B cell (primary cell): ENCODE data around the gene PHACTR1. TPM values are rescaled to one million over a fixed set of nuclear protein-coding genes. Genes with fewer than 3 reads are reported as not detected.

Experiments used
- ATAC-seq: fragments of 200-7000 bp; cut with Tn5 transposase; one replicate; pipeline ENCODE4 v1.10.0; 2021; ENCODE audit warnings: low read depth, mild to moderate bottlenecking, moderate number of reproducible peaks, moderate library complexity
- CTCF ChIA-PET: fragments of 350-600 bp; sonication (Branson Sonifier 250); formaldehyde crosslinking; loops from one replicate; lab custom pipeline; 2021; ENCODE audit warnings: antibody characterized with exemption, inconsistent platforms; lab: Charles Lee
- POLR2A ChIA-PET: fragments of 350-600 bp; sonication (Branson Sonifier 250); formaldehyde crosslinking; loops from one replicate; lab custom pipeline; 2021; ENCODE audit warnings: antibody characterized with exemption; lab: Charles Lee
- DNase-seq: peaks from one replicate; pipeline ENCODE4 v3.0.0; 2013
- H2AFZ ChIP-seq: 2 replicates; pipeline ENCODE4 v1.6.1; 2012; ENCODE audit warnings: mild to moderate bottlenecking, low read depth, low read length; ENCODE audit not compliant: insufficient read depth, poor library complexity, severe bottlenecking
- H3K27ac ChIP-seq, 2 donors: 1 replicate in 1 of 2; 2 replicates in 1 of 2; pipeline ENCODE4 v1.5.1; 2012 to 2013; ENCODE audit warnings: low read length in 2 of 2, mild to moderate bottlenecking in 2 of 2, moderate library complexity in 1 of 2
- H3K27me3 ChIP-seq, 4 experiments: fragments of 200-600 bp in 1 of 4; sonication (generic) in 1 of 4; replicated peaks in 1 of 4; 1 replicate in 2 of 4; 2 replicates in 2 of 4; pipeline versions ENCODE4 v1.6.1 to v1.7.0; 2013 to 2016; ENCODE audit warnings: low read length in 3 of 4, mild to moderate bottlenecking in 2 of 4, mixed read lengths in 1 of 4, moderate library complexity in 1 of 4; ENCODE audit not compliant: insufficient read depth in 4 of 4, control insufficient read depth in 3 of 4; ENCODE audit errors: control extremely low read depth in 1 of 4
- H3K36me3 ChIP-seq, 2 experiments: replicated peaks in 1 of 2; 1 replicate in 1 of 2; 2 replicates in 1 of 2; pipeline versions ENCODE4 v1.6.1 to v1.7.1; 2013; ENCODE audit warnings: low read length in 1 of 2; ENCODE audit not compliant: insufficient read depth in 2 of 2, control insufficient read depth in 1 of 2; ENCODE audit errors: control extremely low read depth in 1 of 2, extremely low read depth in 1 of 2
- H3K4me1 ChIP-seq, 2 donors: fragments of 200-600 bp in 1 of 2; sonication (generic) in 1 of 2; 1 replicate in 1 of 2; 2 replicates in 1 of 2; pipeline versions ENCODE4 v1.5.1 to v1.6.1; 2013 to 2017; ENCODE audit warnings: low read length in 2 of 2; ENCODE audit not compliant: control insufficient read depth in 2 of 2, insufficient read depth in 2 of 2
- H3K4me2 ChIP-seq: replicated peaks from 2 replicates; pipeline ENCODE3; 2012; ENCODE audit warnings: mild to moderate bottlenecking, low read depth, low read length; ENCODE audit not compliant: poor library complexity, severe bottlenecking
- H3K4me3 ChIP-seq, 5 experiments: fragments of 200-600 bp in 1 of 5; sonication (generic) in 1 of 5; 1 replicate in 3 of 5; 2 replicates in 2 of 5; pipeline versions ENCODE4 v1.5.1 to v1.7.0; 2011 to 2016; ENCODE audit warnings: low read length in 4 of 5, mild to moderate bottlenecking in 4 of 5, low read depth in 2 of 5, control low read depth in 1 of 5, moderate library complexity in 1 of 5; ENCODE audit not compliant: insufficient read depth in 1 of 5; ENCODE audit errors: control extremely low read depth in 1 of 5, extremely low read depth in 1 of 5
- H3K79me2 ChIP-seq: fragments of 200-600 bp; sonication (generic); one replicate; pipeline ENCODE4 v1.6.0; 2016; ENCODE audit warnings: low read length; ENCODE audit not compliant: control insufficient read depth, insufficient read depth
- H3K9ac ChIP-seq: fragments of 200-600 bp; sonication (generic); 2 replicates; pipeline ENCODE4 v1.6.1; 2017; ENCODE audit warnings: mild to moderate bottlenecking, low read length, moderate library complexity
- H3K9me3 ChIP-seq, 3 donors: one replicate each; pipeline versions ENCODE4 v1.6.1 to v1.7.1; 2013; ENCODE audit warnings: low read length in 2 of 3; ENCODE audit not compliant: control insufficient read depth in 2 of 3, insufficient read depth in 1 of 3; ENCODE audit errors: control extremely low read depth in 1 of 3
- H4K20me1 ChIP-seq: 2 replicates; pipeline ENCODE4 v1.6.0; 2012; ENCODE audit warnings: mild to moderate bottlenecking, low read length; ENCODE audit not compliant: insufficient read depth, control insufficient read depth, poor library complexity, severe bottlenecking
- H3K27ac Mint-ChIP-seq: one replicate; pipeline ENCODE4 v1.8.0; 2021; ENCODE audit warnings: mixed read lengths
- H3K27me3 Mint-ChIP-seq: one replicate; pipeline ENCODE4 v1.8.0; 2021; ENCODE audit warnings: mixed read lengths
- H3K4me1 Mint-ChIP-seq: one replicate; pipeline ENCODE4 v1.8.0; 2021; ENCODE audit warnings: mixed read lengths
- H3K4me3 Mint-ChIP-seq: one replicate; pipeline ENCODE4 v1.8.0; 2021; ENCODE audit warnings: mixed read lengths
- H3K9me3 Mint-ChIP-seq: one replicate; pipeline ENCODE4 v1.8.0; 2022; ENCODE audit warnings: mixed read lengths; ENCODE audit not compliant: insufficient read depth
- CTCF ChIP-seq: fragments of 200-600 bp; IDR thresholded peaks from one replicate; pipeline ENCODE4 v1.8.0; 2022; ENCODE audit warnings: antibody characterized with exemption, mild to moderate bottlenecking
- EZH2 ChIP-seq: IDR thresholded peaks from 2 replicates; pipeline ENCODE4 v1.6.1; 2012; ENCODE audit warnings: borderline replicate concordance, low read depth, mild to moderate bottlenecking, moderate library complexity, low read length; ENCODE audit not compliant: insufficient read depth, poor library complexity, severe bottlenecking
- WGBS: methylation state at CpG from one replicate; pipeline ENCODE4 v1.1.5; 2013; ENCODE audit warnings: missing lambda C conversion rate; ENCODE audit not compliant: insufficient coverage; 5-methylcytosine and 5-hydroxymethylcytosine counted together
- intact Hi-C: fragments of 100-400 bp; cut with micrococcal nuclease; formaldehyde crosslinking; loops from one replicate; pipeline ENCODE4 v1.10.0; 2022
- polyA plus RNA-seq: library from polyadenylated mRNA; depleted of rRNA; stranded (reverse); fragments of >200 nt; gene quantifications from 2 replicates; pipeline ENCODE4 v1.2.3, GENCODE V29; 2012
- total RNA-seq, 2 donors: library from RNA; stranded (reverse); fragments of 120-200 nt in 1 of 2; gene quantifications; 1 replicate in 1 of 2; 2 replicates in 1 of 2; pipeline versions ENCODE4 v1.2.3 to v1.2.4, GENCODE V29; 2013 to 2022

PHACTR1 gene
- total and polyA plus RNA-seq, 2 donors (not counting 1 experiment from before 2014, with no cell fraction given): 30.2 to 129 TPM

GRCh38 chr6:13096084-13096483, 379.5 kb downstream of the PHACTR1 start:
- no peak overlapping the region for H3K27ac ChIP-seq
- H3K4me2 ChIP-seq: no peak overlapping the region
- no peaks in the 10 kb centered on the region for H3K9me3 Mint-ChIP-seq
- no peaks in the 10 kb centered on the region for H3K36me3 ChIP-seq
- ATAC-seq (no peak), DNase-seq (no peak)
- no peak overlapping the region for H3K9ac ChIP-seq
- TF ChIP-seq EZH2 (no peak), CTCF (no peak)
- H3K27me3 ChIP-seq: no peaks in the 10 kb centered on the region
- whole genome bisulfite sequencing: 100% methylated on average over 1 of the region's 3 CpGs
- H3K4me1 Mint-ChIP-seq: no peaks in the 10 kb centered on the region
- CTCF ChIA-PET: no interaction called here
- H3K9me3 ChIP-seq: no peaks in the 10 kb centered on the region
- H3K4me3 Mint-ChIP-seq: no peak overlapping the region
- H2AFZ ChIP-seq: no peak overlapping the region
- intact Hi-C loops: no loop called here
- no peaks in the 10 kb centered on the region for H3K79me2 ChIP-seq
- no peak overlapping the region for H3K4me3 ChIP-seq
- no peaks in the 10 kb centered on the region for H4K20me1 ChIP-seq
- H3K27me3 Mint-ChIP-seq: peaks cover 7% of the 10 kb centered on the region
- H3K4me1 ChIP-seq: peaks cover 10 to 15% of the 10 kb centered on the region in 2 donors
- POLR2A ChIA-PET: no interaction called here
- H3K27ac Mint-ChIP-seq: no peak overlapping the region

- no peak overlapping the region for H3K4me3 ChIP-seq
- POLR2A ChIA-PET: no interaction called here
- H3K4me2 ChIP-seq: no peak overlapping the region
- no peaks in the 10 kb centered on the region for H3K36me3 ChIP-seq
- WGBS: no CpG with 5 or more reads among the region's 1 CpG
- Mint-ChIP-seq H3K27ac (no peak overlapping the region), H3K4me1 (no peaks in the 10 kb centered on the region), H3K9me3 (no peaks in the 10 kb centered on the region), H3K27me3 (peaks cover 12% of the 10 kb centered on the region), H3K4me3 (no peak overlapping the region)
- ATAC-seq: no peak
- peaks cover 0 to 4% (median 0%) of the 10 kb centered on the region in 4 experiments for H3K27me3 ChIP-seq
- no peak overlapping the region for H3K27ac ChIP-seq
- no peaks in the 10 kb centered on the region for H4K20me1 ChIP-seq
- DNase-seq: no peak
- H3K9ac ChIP-seq: no peak overlapping the region
- TF ChIP-seq EZH2: no peak
- no peak for TF ChIP-seq CTCF
- H3K79me2 ChIP-seq: no peaks in the 10 kb centered on the region
- H3K9me3 ChIP-seq: no peaks in the 10 kb centered on the region
- intact Hi-C loops: no loop called here
- CTCF ChIA-PET: no interaction called here
- no peak overlapping the region for H2AFZ ChIP-seq
- peaks cover 10 to 15% of the 10 kb centered on the region in 2 donors for H3K4me1 ChIP-seq
Measured at GRCh38 chr6:13097454-13097853, 380.9 kb downstream of the PHACTR1 start.
